NT2/D1 (cell line): ENCODE data around the gene IPCEF1.

ENCODE experiments used
- YY1 ChIP-seq: IDR thresholded peaks from 2 replicates; pipeline ENCODE4 v1.6.1; 2011; ENCODE audit not compliant: insufficient read length, insufficient read depth
- ZNF274 ChIP-seq: IDR thresholded peaks from 2 replicates; pipeline ENCODE4 v1.6.1; 2011; ENCODE audit warnings: mild to moderate bottlenecking, low read depth, low read length

- TF ChIP-seq ZNF274: no peak
- no peak for TF ChIP-seq YY1
These were observed 133.9 kb downstream of the IPCEF1 start for GRCh38 chr6:154222716-154223115.
